Measurements from ENCODE around the gene GBF1. TPM values are rescaled to one million over a fixed set of nuclear protein-coding genes. Genes with fewer than 3 reads are reported as not detected.
"Not testable (repeated sequence)": the region's sequence is repeated elsewhere in the genome, so short reads cannot be mapped to it uniquely, and the experiment has no call there.

Gene GBF1
- polyA plus RNA-seq, 1 donor = 56.6 TPM

DNA sequence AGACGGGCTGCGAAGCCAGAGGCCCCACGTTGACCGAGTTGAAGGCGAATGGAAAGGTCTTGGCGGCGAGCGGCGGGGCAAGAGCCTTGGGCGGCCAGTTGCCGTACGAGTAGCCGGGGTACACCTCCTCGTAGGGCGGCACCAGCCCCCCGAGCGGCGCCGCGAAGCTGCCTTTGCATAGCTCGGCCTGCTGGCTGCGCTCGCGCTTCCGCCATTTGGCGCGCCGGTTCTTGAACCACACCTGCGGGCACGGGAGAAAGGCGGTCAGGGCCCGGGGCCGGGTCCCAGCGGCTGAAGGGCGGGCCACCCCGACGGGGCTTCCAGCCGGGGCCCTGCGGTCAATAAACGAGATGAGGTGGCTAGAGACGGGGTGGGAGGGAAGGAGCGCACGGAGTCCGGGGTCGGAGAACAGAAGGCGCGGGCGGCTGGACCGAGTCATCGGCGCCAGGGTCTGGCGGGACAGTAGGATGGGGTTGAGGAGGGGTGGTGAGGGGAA, 14.4 kb upstream of the GBF1 start:
- no peak for DNase-seq

DNA sequence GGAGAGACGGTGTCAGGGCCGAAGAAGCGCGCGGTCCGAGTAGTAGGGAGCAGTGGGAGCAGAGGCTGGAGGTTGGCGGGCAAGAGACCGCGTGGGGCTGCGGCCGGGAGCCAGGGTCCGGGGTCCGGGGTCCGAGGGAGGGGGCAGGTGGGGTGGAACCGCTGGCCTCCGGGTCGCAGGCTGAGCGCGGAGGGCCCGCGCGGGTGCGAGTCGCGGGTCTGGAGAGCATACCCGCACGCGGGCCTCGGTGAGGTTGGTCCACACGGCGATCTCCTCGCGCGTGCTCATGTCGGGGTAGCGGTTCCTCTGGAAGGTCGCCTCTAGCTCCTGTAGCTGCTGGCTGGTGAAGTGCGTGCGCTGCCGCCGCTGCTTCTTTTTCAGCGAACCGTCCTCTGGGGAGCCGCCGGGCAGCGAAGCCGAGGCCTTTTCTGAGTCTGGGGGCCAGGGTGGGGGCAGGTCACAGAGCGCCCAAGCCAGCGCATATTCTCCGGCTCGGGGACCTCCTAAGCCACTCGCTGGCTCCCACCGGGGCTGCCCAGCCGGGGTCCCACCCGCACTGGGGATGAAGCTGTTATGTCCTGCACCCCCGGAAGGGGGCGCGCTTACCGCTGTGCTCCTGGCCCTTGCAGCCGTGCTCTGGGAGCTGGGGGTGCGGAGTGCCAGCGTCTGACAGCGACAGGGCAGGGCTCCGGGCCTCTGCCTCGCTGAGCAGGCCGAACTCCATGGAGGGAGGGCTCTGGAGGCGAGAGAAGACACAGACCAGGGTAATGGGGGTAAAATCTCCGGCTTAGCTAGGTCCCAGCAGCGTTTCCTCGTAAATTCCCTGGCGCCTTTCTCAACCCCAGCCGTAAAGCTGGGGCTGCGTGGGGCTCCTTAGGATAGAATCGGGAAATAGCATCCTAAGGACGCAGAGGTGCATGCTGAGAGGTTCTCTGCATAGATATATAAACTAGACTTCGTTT, 13.7 kb upstream of the GBF1 start:
- DNase-seq = no peak

DNA sequence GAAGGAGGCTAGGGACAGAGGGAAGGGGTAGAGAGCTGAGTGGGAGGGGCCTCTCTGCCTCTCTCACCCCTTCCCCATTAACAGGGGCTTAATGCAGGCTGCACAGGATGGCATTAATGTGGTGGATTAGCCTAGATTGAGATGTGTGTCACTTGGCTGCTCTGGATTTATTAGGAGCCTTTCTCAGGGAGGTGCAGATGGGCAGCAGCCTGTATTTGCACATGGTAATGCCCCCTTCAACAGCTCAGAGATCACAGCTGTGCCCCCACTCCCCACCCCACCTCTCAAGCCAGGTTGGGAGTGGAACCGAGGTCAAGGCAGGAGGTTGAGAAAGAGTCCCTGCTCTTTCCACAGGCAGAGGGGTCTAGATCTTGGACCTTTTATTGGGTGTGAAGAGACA, 11.3 kb upstream of the GBF1 start:
- no peak for DNase-seq

DNA sequence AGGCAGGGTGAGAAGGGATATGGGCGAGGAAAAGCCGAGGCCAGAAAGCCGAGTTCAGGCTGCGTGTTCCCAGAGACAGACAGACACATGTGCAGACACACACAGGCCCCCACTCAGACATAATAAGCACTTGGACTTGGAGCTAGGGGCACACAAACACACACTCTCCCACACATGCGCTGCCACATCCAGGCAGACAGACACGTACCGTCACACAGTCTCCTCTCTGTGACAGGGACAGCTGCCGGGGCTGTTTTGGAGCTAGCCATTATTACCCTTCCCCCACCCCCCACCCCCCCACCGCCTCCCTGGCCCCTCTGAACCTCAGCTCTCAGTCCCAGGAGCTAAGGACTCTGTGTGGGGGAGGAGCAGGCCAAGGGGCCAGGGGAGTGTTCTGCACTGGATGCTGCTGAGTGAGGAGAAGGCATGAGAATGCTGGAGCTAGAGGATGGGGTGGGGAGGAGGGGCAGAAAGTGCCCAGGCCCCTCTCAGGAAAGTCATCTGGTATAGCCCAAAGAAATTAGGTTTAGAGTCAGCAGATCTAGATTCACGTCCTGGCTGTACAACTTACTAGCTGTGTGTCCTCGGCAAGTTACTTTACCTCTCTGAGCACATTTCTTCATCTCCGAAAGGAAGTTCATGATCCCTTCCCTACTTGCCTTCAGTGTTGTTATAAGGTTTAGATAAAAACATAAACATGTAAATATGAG, 10.3 kb upstream of the GBF1 start:
- no peak for DNase-seq

DNA sequence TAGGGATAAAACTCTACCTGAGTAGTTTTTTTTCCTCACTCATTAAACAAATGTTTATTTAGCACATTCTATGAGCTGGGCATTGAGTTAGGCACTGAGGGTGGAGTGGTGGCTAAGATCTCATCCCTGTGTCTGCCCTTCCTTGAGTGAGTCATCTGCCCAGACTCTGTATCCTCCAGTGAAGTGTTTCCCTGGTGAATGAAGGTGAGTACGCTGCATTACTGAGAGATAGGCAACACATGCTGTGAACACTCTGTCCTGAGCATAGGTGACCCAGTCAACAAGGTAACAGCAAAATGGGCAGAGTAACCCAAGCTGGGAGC, 9.8 kb upstream of the GBF1 start:
- no peak for DNase-seq

DNA sequence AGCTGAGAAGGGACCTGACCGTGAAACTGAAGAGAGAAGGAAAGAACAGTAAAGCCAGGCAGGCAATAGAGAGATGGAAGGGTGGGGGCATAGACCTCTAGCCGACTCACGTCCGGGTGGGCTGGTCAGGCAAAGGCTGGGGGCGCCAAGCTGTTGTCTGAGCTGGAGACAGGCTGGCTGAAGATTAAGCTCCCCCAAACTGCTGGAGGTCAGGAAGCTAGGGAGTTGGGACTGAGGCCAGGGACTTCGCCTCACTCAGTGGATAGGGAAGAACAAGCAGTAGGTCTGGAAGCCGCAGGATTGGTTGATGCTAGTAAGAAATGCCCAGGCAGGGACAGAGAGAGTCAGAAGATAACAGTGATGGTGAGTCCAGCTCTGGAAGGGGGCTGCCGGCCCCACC, 9.3 kb upstream of the GBF1 start:
- DNase-seq = no peak

DNA sequence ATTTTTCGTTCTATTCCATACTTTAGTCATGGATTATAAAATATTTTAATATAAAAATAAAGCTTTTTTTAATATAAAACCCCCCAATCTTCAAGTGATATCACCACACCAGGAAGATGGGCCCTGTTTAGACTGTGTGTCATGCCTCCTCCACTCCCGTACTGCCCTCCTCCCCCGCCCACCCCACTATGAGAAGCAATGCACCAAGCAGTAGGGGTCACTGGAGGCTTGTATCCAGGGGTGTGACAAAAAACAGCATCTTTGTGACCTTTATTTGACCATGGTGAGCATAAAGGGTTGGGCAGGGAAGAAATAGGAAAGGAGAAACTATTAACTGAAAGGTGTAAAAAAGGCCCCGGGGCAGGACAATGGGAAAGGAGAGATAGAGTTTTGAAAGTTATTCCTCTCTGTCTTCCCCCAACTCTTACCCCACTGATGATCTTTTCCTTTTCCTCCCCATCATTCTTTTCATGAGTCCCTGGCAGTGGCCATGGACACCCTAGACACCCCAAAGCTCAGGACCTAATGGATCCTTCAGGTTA, 7.5 kb upstream of the GBF1 start:
- no peak for DNase-seq

DNA sequence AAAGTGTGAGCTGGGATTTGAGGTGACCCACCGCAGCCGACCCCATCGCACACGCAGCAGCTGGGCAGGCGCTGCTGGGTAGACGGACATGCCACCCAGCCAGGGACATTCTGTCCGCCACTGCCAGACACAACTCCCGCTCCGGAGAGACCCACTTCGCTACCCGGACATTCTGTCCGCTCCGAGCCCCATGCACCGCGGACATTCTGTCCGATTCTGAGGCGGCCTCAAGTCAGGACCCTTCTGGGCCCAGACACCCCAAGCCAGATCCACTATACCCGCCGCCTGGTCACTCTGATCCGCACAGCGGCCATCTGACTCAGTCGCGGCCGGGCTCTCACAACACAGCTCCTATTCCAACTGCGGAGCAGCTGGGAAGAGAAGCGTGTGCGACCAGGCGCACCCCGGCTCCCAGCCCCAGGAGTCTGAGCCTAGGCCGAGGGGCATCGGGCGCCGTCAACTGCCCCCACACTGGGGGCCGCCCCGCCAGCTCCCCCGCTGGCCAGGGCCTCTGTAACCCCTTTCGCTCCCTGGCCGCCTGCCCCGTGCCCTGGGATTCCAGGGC, 4.8 kb upstream of the GBF1 start:
- no peak for DNase-seq

DNA sequence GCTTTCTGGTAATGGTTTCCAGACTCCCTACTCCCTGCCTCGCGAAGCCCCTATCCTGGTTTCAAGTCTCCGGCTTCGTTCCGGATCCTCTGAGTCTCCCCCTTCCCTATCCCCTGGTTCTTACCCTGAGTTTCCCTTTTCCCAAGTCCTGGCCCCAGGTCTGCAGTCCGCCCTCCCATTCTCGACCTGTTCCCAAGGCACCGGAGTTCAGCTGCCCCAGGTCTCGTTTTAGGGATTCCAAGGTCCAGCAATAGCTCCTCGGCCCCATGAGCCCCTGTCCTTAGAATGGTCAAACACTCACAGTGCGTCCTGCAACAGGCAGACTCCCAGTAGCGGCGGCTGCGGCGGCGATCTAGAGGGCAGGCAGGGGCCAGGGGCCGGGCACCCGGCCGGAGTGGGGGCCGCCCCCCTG, 4.3 kb upstream of the GBF1 start:
- DNase-seq = no peak

DNA sequence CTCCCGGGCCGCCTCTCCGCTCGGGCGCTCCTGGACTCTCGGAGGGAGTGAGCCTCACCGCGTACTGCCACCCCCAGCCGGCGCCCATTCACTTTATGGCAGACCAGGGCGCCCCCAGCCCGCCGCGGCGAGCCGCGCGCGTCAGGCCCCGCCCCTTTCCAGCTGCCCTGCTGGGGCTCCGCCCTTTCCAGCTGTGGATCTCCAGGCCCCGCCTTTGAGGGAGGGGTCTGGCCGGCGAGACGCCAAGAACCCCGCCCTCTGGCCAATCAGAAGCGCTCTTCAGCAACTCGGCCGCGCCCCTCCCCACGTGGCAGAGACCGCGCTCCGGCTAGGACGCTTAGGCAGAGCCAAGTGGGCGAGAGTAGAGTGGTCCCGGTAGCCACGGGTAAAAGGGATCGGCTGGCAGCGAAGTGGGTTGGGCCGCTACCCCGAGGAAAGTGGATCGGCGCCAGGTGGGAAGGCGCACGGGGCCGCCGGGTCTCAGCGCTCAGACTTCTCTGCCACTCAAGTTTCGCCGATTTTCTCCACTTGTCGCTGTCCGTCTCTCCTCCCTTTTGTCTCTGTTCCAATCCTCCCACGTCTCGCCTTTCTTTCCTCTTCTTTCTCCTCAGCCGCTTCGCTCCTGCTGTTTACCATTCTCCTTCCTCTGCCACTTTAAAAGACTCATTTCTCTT, 3.8 kb upstream of the GBF1 start, which contains the start of gene PITX3:
TSS of gene PITX3 (minus strand) at position 69 of the 674 bp plus-strand sequence. CDS start 9,432 bp downstream, outside the sequence.
- peak; percentile 93 for DNase-seq

DNA sequence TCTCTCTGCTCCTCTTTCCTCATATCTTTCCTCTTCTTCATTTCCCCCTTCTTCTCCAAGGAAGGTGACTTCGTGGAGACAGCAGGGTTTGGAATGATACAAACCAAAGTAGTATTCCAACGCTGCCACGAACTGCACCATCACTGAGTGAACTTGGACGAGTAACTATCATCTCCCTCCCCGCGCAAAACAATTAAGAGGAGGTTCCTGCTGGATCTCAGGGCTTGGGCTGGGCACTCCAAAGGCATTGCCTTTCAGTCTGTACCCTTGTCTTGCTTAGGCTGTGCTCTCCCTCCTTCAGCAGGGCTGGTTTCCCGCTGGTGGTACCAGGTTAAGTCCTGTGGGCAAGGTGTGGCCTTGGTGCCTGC, 3.2 kb upstream of the GBF1 start:
- no peak for DNase-seq

DNA sequence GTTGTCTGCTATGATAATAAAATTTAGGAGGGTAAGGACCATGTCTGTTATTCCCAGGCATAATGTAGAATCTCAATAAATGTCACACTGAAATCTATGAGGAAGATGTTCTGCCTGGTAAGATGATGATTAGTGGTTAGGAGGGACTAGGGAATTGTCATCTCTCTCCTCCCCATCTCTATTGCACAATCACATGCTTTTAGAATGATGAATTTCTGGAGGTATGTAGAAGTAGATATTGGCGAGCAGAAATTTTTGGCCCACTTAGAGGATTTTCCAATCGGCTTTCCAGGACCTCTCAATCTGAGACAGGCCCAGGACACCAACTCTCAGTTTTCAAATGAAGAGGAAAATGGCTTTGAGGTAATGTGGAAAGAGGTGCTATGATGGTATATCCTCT, 2.0 kb upstream of the GBF1 start:
- no peak for DNase-seq

DNA sequence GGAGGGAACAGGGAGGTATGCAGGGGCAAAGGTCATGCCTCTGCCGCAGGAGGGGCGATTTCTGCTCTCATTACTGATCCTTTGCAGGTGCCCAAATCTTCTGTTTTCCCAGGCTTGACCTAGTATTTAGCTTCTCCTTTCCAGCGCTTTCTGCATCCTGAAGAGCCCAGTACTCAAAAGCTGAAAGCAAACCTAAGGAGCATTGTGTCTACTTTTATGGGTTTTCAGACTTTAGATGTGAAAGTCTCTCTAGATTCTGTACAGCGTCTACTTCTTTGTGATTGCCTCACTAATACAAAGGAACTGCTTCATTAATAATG, 560 bp downstream of the GBF1 start:
- no peak for DNase-seq

DNA sequence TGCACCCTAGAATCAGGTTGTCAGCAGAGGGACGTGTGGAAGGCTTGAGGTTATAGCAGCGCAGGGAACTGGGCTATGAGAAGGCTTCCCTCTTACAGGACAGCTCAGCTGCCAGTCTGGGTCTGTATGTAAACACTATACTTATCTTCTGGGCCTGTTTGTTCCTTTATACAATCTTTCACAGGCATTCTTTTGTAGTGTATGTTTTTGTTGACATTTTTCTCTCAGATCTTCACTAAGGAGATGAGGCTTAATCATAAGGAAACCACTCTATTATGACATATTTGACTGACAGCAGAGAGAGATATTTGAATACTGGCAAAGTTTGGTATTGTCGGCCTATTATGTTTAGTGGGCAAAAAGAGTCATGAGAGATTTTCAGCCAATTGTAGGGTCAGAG, 929 bp downstream of the GBF1 start:
- DNase-seq = no peak

DNA sequence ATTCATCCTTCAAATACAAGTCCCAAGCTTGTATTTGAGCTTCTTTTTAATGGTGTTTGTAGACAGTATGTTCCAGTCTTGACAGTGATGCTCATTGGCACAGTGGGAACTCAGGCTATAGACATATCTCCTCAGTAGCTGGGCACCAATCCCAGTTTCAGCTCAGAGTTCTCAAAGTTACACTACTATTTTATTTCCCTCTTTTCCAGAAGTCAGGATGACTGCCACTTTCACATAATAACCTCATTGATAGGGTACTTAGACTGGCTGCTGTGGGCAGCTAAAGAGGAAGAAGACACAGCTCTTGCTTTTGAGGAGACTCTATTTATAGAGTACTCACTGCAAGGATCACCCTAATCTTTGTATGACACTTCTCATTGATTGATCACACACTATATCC, 2.4 kb downstream of the GBF1 start:
- DNase-seq = no peak

DNA sequence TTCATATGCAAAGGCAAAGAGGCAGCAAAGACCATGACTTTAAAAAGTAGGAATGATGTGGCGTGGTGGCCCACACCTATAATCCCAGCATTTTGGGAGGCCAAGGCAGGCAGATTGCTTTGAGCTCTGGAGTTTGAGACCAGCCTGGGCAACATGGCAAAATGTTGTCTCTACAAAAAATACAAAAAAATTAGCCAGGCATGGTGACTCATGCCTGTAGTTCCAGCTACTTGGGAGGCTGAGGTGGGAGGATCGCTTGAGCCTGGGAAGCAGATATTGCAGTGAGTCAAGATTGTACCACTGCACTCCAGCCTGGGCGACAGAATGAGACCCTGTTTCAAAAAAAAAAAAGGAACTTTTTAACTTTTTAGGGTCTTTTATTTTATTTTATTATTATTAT, 7.2 kb downstream of the GBF1 start:
- DNase-seq = not testable (repeated sequence)

DNA sequence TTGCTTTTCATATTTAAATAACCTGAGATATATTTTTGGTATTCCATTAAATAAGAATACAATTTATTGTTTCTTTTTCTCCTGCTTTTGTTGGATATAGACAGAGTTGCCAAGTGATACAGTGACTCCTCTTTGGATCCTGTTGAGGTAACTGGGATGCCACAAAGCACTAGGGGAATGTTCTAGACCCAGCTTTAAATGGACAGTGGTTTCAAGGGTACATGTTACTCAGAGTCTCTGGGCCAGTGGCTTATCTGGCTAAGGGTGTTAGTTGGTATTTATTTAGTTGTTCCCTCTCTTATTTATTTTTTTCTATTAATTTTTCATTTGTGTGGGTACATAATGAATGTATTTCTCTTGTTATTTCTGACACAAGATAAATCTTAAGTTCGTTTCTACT, 9.1 kb downstream of the GBF1 start:
- DNase-seq = no peak

DNA sequence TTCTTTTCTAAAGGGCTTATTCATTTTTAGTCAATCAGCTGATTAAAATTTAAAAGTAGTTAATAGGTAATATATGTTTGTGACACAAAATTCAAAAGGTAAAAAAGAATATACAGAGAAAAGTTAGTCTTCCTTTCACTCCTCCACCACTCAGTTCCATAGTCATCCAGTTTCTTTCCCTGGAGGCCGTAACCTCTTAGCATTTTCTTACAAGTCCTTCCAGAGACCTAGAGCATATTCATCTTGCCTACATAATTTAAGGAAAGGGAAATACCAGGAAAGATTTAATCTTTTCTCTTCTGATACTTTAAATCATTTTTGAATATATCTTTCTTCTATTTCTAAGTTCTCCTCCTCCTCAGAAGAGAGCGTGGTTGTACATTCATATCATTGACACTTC, 10.1 kb downstream of the GBF1 start:
- no peak for DNase-seq

DNA sequence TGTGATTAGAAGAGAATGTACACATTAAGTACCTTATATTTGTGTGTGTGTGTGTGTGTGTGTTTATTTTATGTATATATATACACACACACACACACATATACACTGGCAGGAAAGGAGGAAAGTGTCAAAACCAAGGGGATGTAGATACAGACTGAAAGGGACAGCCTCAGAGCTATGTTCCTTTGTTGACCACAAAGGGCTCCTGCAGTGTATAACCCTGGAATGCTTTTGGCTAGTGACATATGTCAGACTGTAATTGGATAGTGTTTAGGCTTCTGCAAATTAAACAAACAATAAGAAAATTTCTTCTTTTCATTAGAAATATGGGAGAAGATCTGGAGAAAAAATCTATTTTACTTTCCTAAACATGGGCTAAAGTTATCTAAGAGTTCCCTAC, 15.9 kb downstream of the GBF1 start:
- no peak for DNase-seq

DNA sequence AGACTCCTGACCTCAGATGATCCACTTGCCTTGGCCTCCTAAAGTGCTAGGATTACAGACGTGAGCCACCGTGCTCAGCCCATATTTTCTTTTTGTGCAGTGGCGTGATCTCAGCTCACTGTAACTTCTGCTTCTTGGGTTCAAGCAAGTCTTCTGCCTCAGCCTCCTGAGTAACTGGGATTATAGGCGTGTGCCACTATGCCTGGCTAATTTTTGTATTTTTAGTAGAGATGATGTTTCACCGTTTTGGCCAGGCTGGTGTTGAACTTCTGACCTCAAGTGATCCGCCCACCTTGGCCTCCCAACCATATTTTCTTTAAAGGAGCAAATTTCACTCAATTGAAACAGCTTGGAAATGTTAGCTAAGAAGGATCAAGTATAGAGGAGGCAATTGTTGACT, 16.5 kb downstream of the GBF1 start:
- DNase-seq = no peak

DNA sequence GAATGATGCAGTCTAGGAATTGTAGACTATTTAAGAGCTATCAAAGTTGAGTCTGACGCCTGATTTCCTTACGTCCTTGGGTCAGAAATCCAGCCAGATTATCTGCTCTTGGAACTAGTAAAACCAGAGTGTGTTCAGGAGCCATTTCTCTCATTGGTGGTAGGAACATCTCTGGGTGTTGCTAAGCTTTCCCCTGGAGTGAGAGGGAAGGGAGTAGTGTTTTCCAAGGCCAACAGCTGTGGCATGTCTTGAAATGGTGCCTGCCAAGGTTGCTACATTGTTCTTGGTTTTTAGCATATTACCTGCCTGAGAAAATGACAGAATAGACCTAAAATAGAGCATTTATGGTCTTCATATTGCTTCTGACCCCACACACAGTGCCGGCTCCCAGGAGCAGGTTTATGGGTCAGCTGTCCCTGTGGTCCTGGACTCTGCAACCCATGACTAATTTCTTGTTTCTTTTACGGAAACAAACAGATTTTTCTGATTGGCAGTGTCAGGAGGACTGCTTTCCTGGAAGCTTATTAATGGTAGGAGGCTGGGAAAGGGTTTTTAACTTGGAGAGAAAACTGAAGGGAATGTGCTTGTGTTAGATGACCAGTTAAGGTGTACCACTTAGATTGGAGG, 17.5 kb downstream of the GBF1 start:
- DNase-seq = no peak

DNA sequence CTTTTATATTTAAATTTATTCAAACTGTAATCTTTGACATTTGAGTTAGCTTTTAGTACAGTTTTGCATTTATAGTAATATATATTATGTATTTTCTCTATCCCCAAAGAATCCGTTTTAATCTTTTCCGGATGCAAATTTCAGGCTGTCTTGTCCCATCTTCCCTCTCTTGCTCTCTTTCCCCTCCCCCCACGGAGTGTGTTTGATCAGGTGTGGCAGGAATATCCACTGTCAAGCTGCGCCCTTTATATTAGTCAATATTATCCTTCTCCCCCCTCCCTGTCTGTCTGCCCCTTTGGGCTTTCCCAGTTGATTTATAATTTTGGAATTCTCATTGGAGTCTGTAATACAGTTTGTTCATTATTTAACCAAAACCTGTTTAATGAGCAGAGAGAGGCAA, 19.0 kb downstream of the GBF1 start:
- DNase-seq = no peak
